ENCODE results near the gene RPAIN. TPM values are rescaled to one million over a fixed set of nuclear protein-coding genes. Genes with fewer than 3 reads are reported as not detected.

Gene RPAIN
- total RNA-seq, 1 experiment from 2014 or later: 56.3 TPM

- H3K4me2 ChIP-seq: no peak overlapping the region
- H4K20me1 ChIP-seq (ENCODE audit: insufficient read depth): peaks cover 43% of the 10 kb centered on the region; the same call in 1 of the 2 replicates
- POLR2A ChIA-PET (ENCODE audit: unreplicated experiment): no interaction called here
- CTCF ChIA-PET: no interaction called here
- no peak overlapping the region for H2AFZ ChIP-seq
- intact Hi-C loops (cut with micrococcal nuclease; ENCODE audit: unreplicated experiment): loop anchor here (5.0 kb wide), 1 partner anchor 43 kb away; the partner anchor contains the start of gene RPAIN
- no peak for TF ChIP-seq CTCF (conservative IDR thresholded peaks at IDR 0.05)
- no peak overlapping the region for H3K27ac ChIP-seq
- no TSS peak for BruUV-seq (replicated peaks)
- H3K9me3 ChIP-seq (ENCODE audit: insufficient read depth, low read depth): no peaks in the 10 kb centered on the region
- no peak for DNase-seq
- H3K4me1 ChIP-seq (replicated peaks; ENCODE audit: insufficient read depth): peaks cover 18% of the 10 kb centered on the region
- H3K27me3 ChIP-seq (ENCODE audit: insufficient read depth, low read depth): no peaks in the 10 kb centered on the region
- H3F3A ChIP-seq (ENCODE audit: insufficient read depth, low read depth): peaks cover 4% of the 10 kb centered on the region; the same call in 1 of the 2 replicates
- no peak overlapping the region for H3K4me3 ChIP-seq
- peaks cover 11% of the 10 kb centered on the region; the same call in 1 of the 2 replicates for H3K36me3 ChIP-seq (ENCODE audit: low read depth)
- H3K79me2 ChIP-seq (ENCODE audit: low read depth): peaks cover 67% of the 10 kb centered on the region
- H3K9me2 ChIP-seq (ENCODE audit: insufficient read depth): no peaks in the 10 kb centered on the region
Measured at GRCh38 chr17:5464717-5465507, 44.9 kb downstream of the RPAIN start.

- H3K4me2 ChIP-seq: peak overlapping the region; percentile 94
Measured at GRCh38 chr17:5466295-5466694, 46.3 kb downstream of the RPAIN start.

GRCh38 chr17:5467416-5467815 lies 47.4 kb downstream of the RPAIN start:
- H3K9me3 ChIP-seq (ENCODE audit: insufficient read depth, low read depth): no peaks in the 10 kb centered on the region
- CTCF ChIA-PET: interaction anchor here (0.6 kb wide), 2 partner anchors 485 to 1710 kb away, joined by 3 read pairs; no protein-coding TSS in a partner anchor
- H4K20me1 ChIP-seq (ENCODE audit: insufficient read depth): peaks cover 43% of the 10 kb centered on the region; the same call in 1 of the 2 replicates
- no peaks in the 10 kb centered on the region for H3K9me2 ChIP-seq (ENCODE audit: insufficient read depth)
- BruUV-seq (replicated peaks): no TSS peak
- peak overlapping the region; percentile 84 for H3K4me3 ChIP-seq
- H3K27me3 ChIP-seq (ENCODE audit: insufficient read depth, low read depth): no peaks in the 10 kb centered on the region
- peak overlapping the region; percentile 99 for H2AFZ ChIP-seq
- H3K27ac ChIP-seq: no peak overlapping the region
- POLR2A ChIA-PET (ENCODE audit: unreplicated experiment): no interaction called here
- H3K4me1 ChIP-seq (replicated peaks; ENCODE audit: insufficient read depth): peaks cover 18% of the 10 kb centered on the region
- H3F3A ChIP-seq (ENCODE audit: insufficient read depth, low read depth): peaks cover 13% of the 10 kb centered on the region
- no peak for DNase-seq
- no peaks in the 10 kb centered on the region for H3K36me3 ChIP-seq (ENCODE audit: low read depth)
- TF ChIP-seq CTCF (conservative IDR thresholded peaks at IDR 0.05) (no peak), EZH2 (IDR thresholded peaks at IDR 0.05; ENCODE audit: low read depth) (no peak)
- peak overlapping the region; percentile 94 for H3K4me2 ChIP-seq
- intact Hi-C loops (cut with micrococcal nuclease; ENCODE audit: unreplicated experiment): loop anchor here (5.0 kb wide), 1 partner anchor 45 kb away; the partner anchor contains the start of gene RPAIN
- H3K79me2 ChIP-seq (ENCODE audit: low read depth): peaks cover 62% of the 10 kb centered on the region

More at GRCh38 chr17:5466295-5466694, 46.3 kb downstream of the RPAIN start:
- H3K27me3 ChIP-seq (ENCODE audit: insufficient read depth, low read depth): no peaks in the 10 kb centered on the region
- intact Hi-C loops (cut with micrococcal nuclease; ENCODE audit: unreplicated experiment): loop anchor here (5.0 kb wide), 1 partner anchor 44 kb away; the partner anchor contains the start of gene RPAIN
- ChIA-PET POLR2A (ENCODE audit: unreplicated experiment) (no interaction called here), CTCF (no interaction called here)
- no peaks in the 10 kb centered on the region for H3K9me3 ChIP-seq (ENCODE audit: insufficient read depth, low read depth)
- no peak for TF ChIP-seq CTCF (conservative IDR thresholded peaks at IDR 0.05)
- TF ChIP-seq EZH2 (IDR thresholded peaks at IDR 0.05; ENCODE audit: low read depth): no peak
- H4K20me1 ChIP-seq (ENCODE audit: insufficient read depth): peaks cover 43% of the 10 kb centered on the region; the same call in 1 of the 2 replicates
- H3K4me3 ChIP-seq: peak overlapping the region; percentile 84; the same call in 1 of the 2 replicates
- peaks cover 67% of the 10 kb centered on the region for H3K79me2 ChIP-seq (ENCODE audit: low read depth)
- H3K27ac ChIP-seq: no peak overlapping the region
- H3K4me1 ChIP-seq (replicated peaks; ENCODE audit: insufficient read depth): peaks cover 18% of the 10 kb centered on the region
- BruUV-seq (replicated peaks): no TSS peak
- H3K9me2 ChIP-seq (ENCODE audit: insufficient read depth): no peaks in the 10 kb centered on the region
- peaks cover 7% of the 10 kb centered on the region for H3F3A ChIP-seq (ENCODE audit: insufficient read depth, low read depth)
- DNase-seq: no peak
- no peak overlapping the region for H2AFZ ChIP-seq
- H3K36me3 ChIP-seq (ENCODE audit: low read depth): 0 out of 2 replicates have a peak, but pooled peaks cover 3% of the 10 kb centered on the region
